ENCODE measurements around the gene RNF103.

The RNF103 gene

GRCh38 chr2:86570059-86570458 is 53.6 kb downstream of the RNF103 start:
- H3K36me3 Mint-ChIP-seq (ENCODE audit: low read depth), result no peaks in the 10 kb centered on the region
- H3K27ac Mint-ChIP-seq, result no peak overlapping the region
- no peaks in the 10 kb centered on the region for H3K9me3 Mint-ChIP-seq
- TF ChIP-seq CTCF (IDR thresholded peaks at IDR 0.05; ENCODE audit: unreplicated experiment in 3 of 3), result no peak
- H3K4me1 Mint-ChIP-seq, result peaks cover 16% of the 10 kb centered on the region
- H3K27me3 Mint-ChIP-seq (ENCODE audit: low read depth), result no peaks in the 10 kb centered on the region
- no peak overlapping the region for H3K4me3 Mint-ChIP-seq

GRCh38 chr2:86566821-86567190 is 56.9 kb downstream of the RNF103 start:
- H3K36me3 Mint-ChIP-seq (ENCODE audit: low read depth), result peaks cover 1% of the 10 kb centered on the region
- H3K27ac Mint-ChIP-seq, result peak overlapping the region; percentile 4 to 76 (median 73)
- no peaks in the 10 kb centered on the region for H3K9me3 Mint-ChIP-seq
- TF ChIP-seq CTCF (IDR thresholded peaks at IDR 0.05; ENCODE audit: unreplicated experiment in 3 of 3), result no peak
- no peaks in the 10 kb centered on the region for H3K27me3 Mint-ChIP-seq (ENCODE audit: low read depth)
- peaks cover 33% of the 10 kb centered on the region for H3K4me1 Mint-ChIP-seq
- peak overlapping the region in 1 of 3 experiments; percentile 49 for H3K4me3 Mint-ChIP-seq

GRCh38 chr2:86566158-86566820 is 57.4 kb downstream of the RNF103 start:
- TF ChIP-seq CTCF (IDR thresholded peaks at IDR 0.05; ENCODE audit: unreplicated experiment in 3 of 3), result no peak
- Mint-ChIP-seq H3K9me3 (no peaks in the 10 kb centered on the region), H3K36me3 (ENCODE audit: low read depth) (peaks cover 7% of the 10 kb centered on the region), H3K4me1 (peaks cover 38% of the 10 kb centered on the region), H3K4me3 (peak overlapping the region in 1 of 3 experiments; percentile 49), H3K27me3 (ENCODE audit: low read depth) (no peaks in the 10 kb centered on the region), H3K27ac (peak overlapping the region; percentile 4 to 76 (median 73))

- TF ChIP-seq CTCF (IDR thresholded peaks at IDR 0.05; ENCODE audit: unreplicated experiment in 3 of 3), result no peak
- Mint-ChIP-seq H3K4me3 (peak overlapping the region; percentile 95 to 98 (median 98)), H3K36me3 (ENCODE audit: low read depth) (peaks cover 8% of the 10 kb centered on the region), H3K27ac (peak overlapping the region; percentile 97 to 99 (median 99)), H3K9me3 (peaks cover 4% of the 10 kb centered on the region), H3K27me3 (ENCODE audit: low read depth) (no peaks in the 10 kb centered on the region), H3K4me1 (peaks cover 40% of the 10 kb centered on the region)
Observed at GRCh38 chr2:86563650-86564061, 60.0 kb downstream of the RNF103 start.

GRCh38 chr2:86562922-86563649 is 60.6 kb downstream of the RNF103 start, which contains the start of gene CHMP3:
Gene CHMP3, minus strand, starts transcription at chr2:86563443. Its CDS starts 95 bp downstream, at chr2:86563348.
- Mint-ChIP-seq H3K27ac (peak within 1 kb of the TSS; percentile 97 to 99 (median 99)), H3K4me1 (peaks cover 40% of the 10 kb centered on the region), H3K4me3 (peak within 1 kb of the TSS; percentile 95 to 98 (median 98)), H3K27me3 (ENCODE audit: low read depth) (no peaks in the 10 kb centered on the region), H3K36me3 (ENCODE audit: low read depth) (peaks cover 8% of the 10 kb centered on the region), H3K9me3 (peaks cover 4% of the 10 kb centered on the region)
- TF ChIP-seq CTCF (IDR thresholded peaks at IDR 0.05; ENCODE audit: unreplicated experiment in 3 of 3), result no peak

Data from nephron (organoid).